MG63 (cell line): Measurements from ENCODE around the gene TMEM204. TPM values are rescaled to one million over a fixed set of nuclear protein-coding genes. Genes with fewer than 3 reads are reported as not detected.
"Not testable (repeated sequence)": the region's sequence is repeated elsewhere in the genome, so short reads cannot be mapped to it uniquely, and the experiment has no call there.

Experiments
- DNase-seq: peaks from one replicate; pipeline ENCODE4 v3.0.0-alpha.2; 2020
- H3K27me3 ChIP-seq: fragments of 250-450 bp; sonication (Bioruptor Pico); 2 replicates; pipeline ENCODE4 v1.5.1; 2020; ENCODE audit warnings: mild to moderate bottlenecking, moderate library complexity
- H3K36me3 ChIP-seq: fragments of 250-450 bp; sonication (Bioruptor Pico); 2 replicates; pipeline ENCODE4 v1.5.1; 2020; ENCODE audit warnings: mild to moderate bottlenecking, moderate library complexity
- H3K4me3 ChIP-seq: fragments of 250-450 bp; sonication (Bioruptor Pico); 2 replicates; pipeline ENCODE4 v1.5.1; 2020; ENCODE audit warnings: mild to moderate bottlenecking, moderate library complexity
- H3K9me3 ChIP-seq: fragments of 250-450 bp; sonication (Bioruptor Pico); 2 replicates; pipeline ENCODE4 v1.5.1; 2020; ENCODE audit warnings: mild to moderate bottlenecking, moderate library complexity
- total RNA-seq: library from RNA; depleted of rRNA; stranded (reverse); fragments of >200 nt; shearing (Covaris generic); gene quantifications from 2 replicates; pipeline ENCODE4 v1.2.3, GENCODE V29; 2014; ENCODE audit warnings: low replicate concordance; rRNA removed

The TMEM204 gene
- total RNA-seq, 1 experiment from 2014 or later: 1.7 TPM

DNA sequence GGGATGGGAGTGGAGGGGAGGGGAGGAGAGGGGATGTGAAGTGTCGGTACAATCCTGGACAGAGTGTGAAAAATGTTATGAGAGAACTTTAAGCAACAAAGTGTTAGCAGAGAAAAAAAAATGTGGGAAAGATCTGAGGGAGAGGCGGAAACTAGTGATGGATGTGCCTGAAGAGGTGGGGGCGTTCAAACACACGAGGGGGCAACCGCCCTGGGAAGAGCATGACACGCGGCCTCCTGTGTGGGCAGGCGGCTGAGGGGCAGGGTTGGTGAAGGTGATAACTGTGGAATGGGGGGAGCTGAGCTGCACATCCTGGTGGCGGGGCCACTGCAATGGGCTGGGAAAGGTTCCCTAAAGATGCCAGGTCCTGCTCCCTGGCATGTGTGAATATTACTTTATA lies 48.3 kb downstream of the TMEM204 start:
- DNase-seq: no peak
- no peak overlapping the region for H3K4me3 ChIP-seq
- no peaks in the 10 kb centered on the region for H3K9me3 ChIP-seq
- H3K27me3 ChIP-seq: no peaks in the 10 kb centered on the region
- peaks cover 26% of the 10 kb centered on the region for H3K36me3 ChIP-seq

GRCh38 chr16:1583180-1583579 lies 49.7 kb downstream of the TMEM204 start:
- Histone ChIP-seq H3K27me3 (no peaks in the 10 kb centered on the region), H3K9me3 (no peaks in the 10 kb centered on the region), H3K36me3 (peaks cover 26% of the 10 kb centered on the region), H3K4me3 (no peak overlapping the region)
- DNase-seq: no peak

- no peak for DNase-seq
- peaks cover 20% of the 10 kb centered on the region for H3K36me3 ChIP-seq
- no peak overlapping the region for H3K4me3 ChIP-seq
These were observed 51.5 kb downstream of the TMEM204 start for GRCh38 chr16:1584926-1585484.

GRCh38 chr16:1590366-1590765 lies 56.9 kb downstream of the TMEM204 start:
- Histone ChIP-seq H3K9me3 (no peaks in the 10 kb centered on the region), H3K36me3 (peaks cover 6% of the 10 kb centered on the region; the same call in 1 of the 2 replicates), H3K27me3 (no peaks in the 10 kb centered on the region), H3K4me3 (no peak overlapping the region)
- DNase-seq: no peak

More at GRCh38 chr16:1584926-1585484, 51.5 kb downstream of the TMEM204 start:
- Histone ChIP-seq H3K9me3 (no peaks in the 10 kb centered on the region), H3K27me3 (no peaks in the 10 kb centered on the region)

GRCh38 chr16:1590930-1591705 lies 57.7 kb downstream of the TMEM204 start:
- Histone ChIP-seq H3K36me3 (peaks cover 3% of the 10 kb centered on the region; the same call in 1 of the 2 replicates), H3K4me3 (no peak overlapping the region), H3K27me3 (no peaks in the 10 kb centered on the region), H3K9me3 (no peaks in the 10 kb centered on the region)
- no peak for DNase-seq

DNA sequence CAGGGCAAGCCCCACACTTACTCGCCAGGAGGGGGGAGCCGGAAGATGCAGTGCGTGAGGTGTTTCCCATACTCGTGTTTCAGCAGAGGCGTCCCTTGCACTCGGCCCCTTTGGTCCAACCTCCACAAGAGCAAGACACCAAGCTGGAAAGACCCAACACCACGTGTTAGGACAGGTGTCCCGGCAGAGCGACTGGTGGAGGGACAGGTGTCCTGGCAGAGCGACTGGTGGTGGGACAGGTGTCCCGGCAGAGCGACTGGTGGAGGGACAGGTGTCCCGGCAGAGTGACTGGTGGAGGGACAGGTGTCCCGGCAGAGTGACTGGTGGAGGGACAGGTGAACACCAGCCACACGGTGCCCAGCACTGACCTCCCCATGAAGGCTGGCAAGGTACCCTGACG lies 59.0 kb downstream of the TMEM204 start:
- H3K9me3 ChIP-seq: no peaks in the 10 kb centered on the region
- H3K4me3 ChIP-seq: no peak overlapping the region
- H3K27me3 ChIP-seq: no peaks in the 10 kb centered on the region
- no peak for DNase-seq
- H3K36me3 ChIP-seq: no peaks in the 10 kb centered on the region

- not testable (repeated sequence) for H3K27me3 ChIP-seq, H3K9me3 ChIP-seq, H3K36me3 ChIP-seq, H3K4me3 ChIP-seq, DNase-seq
These were observed 62.0 kb downstream of the TMEM204 start for GRCh38 chr16:1595511-1595910.

DNA sequence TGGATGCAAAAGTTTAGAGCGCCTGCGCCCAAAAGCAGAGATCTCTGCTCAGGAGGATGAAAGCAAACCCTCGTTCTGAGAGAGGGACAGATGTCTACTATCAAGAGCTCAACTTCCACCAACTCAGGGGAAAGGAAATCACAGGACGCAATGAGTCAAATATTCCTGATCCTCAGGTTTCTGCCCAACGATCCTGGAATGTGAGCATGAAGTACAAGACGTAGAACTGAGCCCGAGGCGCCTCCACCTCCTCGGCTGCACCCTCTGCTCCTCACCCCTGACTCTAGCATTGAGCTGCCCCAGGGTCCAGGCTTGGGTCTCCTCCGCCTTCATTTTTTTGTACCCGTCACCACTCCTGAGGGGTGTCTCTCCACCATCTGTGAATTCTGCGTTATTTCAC lies 63.0 kb downstream of the TMEM204 start:
- no peak for DNase-seq
- H3K36me3 ChIP-seq: no peaks in the 10 kb centered on the region
- H3K9me3 ChIP-seq: no peaks in the 10 kb centered on the region
- H3K4me3 ChIP-seq: no peak overlapping the region
- no peaks in the 10 kb centered on the region for H3K27me3 ChIP-seq

GRCh38 chr16:1597154-1597553 lies 63.7 kb downstream of the TMEM204 start:
- Histone ChIP-seq H3K36me3 (no peaks in the 10 kb centered on the region), H3K27me3 (no peaks in the 10 kb centered on the region), H3K4me3 (no peak overlapping the region), H3K9me3 (no peaks in the 10 kb centered on the region)
- no peak for DNase-seq

DNA sequence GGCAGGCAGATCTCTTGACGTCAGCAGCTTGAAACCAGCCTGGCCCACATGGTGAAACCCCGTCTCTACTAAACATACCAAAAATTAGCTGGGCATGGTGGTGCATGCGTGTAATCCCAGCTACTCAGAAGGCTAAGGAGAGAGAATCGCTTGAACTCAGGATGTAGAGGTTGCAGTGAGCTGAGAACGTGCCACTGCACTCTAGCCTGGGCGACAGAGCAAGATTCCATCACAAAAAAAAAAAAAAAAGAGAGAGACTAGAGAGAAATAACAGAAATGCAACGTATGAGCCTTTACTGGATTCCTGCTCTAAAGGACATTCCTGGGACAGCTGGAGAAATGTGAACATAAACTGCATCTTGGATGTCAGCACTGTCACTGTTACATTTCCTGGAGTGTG lies 67.6 kb downstream of the TMEM204 start:
- DNase-seq: no peak
- no peaks in the 10 kb centered on the region for H3K9me3 ChIP-seq

DNA sequence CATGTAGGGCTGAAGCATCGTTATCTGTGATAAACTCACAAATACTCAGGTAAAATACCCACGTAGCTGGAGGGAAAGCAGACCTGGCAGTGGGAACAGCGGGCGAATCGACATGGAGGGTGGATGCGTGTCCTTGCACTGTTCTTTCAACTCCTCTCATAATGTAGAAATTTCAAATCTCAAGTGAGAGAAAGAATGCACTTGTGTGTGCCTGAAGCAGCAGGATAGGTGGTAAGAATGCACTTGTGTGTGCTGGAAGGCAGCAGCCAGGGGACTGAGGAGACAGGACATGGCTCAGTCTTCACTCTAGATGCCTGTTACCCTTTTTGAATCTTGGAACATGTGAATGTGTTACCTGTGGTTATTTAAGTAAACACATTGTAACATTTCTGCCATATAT lies 68.0 kb downstream of the TMEM204 start:
- H3K4me3 ChIP-seq: no peak overlapping the region
- H3K27me3 ChIP-seq: no peaks in the 10 kb centered on the region
- H3K9me3 ChIP-seq: no peaks in the 10 kb centered on the region
- DNase-seq: no peak
- H3K36me3 ChIP-seq: peaks cover 6% of the 10 kb centered on the region

More for the DNA sequence above, 67.6 kb downstream of the TMEM204 start:
- no peak overlapping the region for H3K4me3 ChIP-seq
- no peaks in the 10 kb centered on the region for H3K27me3 ChIP-seq
- H3K36me3 ChIP-seq: peaks cover 1% of the 10 kb centered on the region

DNA sequence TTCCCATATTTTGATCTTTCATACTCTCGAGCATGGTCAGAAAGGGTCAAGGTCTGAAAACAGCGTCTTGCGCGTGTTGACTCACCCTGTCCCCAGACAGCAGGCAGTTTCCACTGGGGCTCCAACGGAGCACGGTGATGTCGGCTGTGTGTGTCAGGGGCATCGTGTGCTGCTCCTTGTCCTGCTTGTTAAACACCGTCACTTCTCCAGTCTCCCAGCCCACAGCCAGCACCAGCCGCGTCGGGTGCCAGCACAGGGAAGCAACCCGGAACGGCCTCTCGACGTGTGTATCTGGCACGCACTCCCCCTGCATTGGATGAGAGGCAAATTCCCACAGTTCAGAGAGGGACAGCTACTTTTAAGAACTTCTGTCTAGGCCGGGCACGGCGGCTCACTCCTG lies 68.8 kb downstream of the TMEM204 start:
- DNase-seq: no peak
- Histone ChIP-seq H3K36me3 (peaks cover 11% of the 10 kb centered on the region), H3K9me3 (no peaks in the 10 kb centered on the region), H3K4me3 (no peak overlapping the region), H3K27me3 (no peaks in the 10 kb centered on the region)

Other genes with a start within 250 kb of the TMEM204 start
- gene UBE2I, start 224.0 kb upstream of the TMEM204 start, total RNA-seq: 154 and 228 TPM in 2 replicates
- 1.1 TPM in 1 of 2 replicates, not detected in the other for gene BAIAP3, start 200.0 kb upstream of the TMEM204 start, total RNA-seq
- 138 and 174 TPM in 2 replicates for gene TSR3, start 181.8 kb upstream of the TMEM204 start, total RNA-seq
- gene GNPTG, start 181.7 kb upstream of the TMEM204 start, total RNA-seq: 40.9 and 52.2 TPM in 2 replicates
- 10.5 and 16.2 TPM in 2 replicates for gene UNKL, start 119.0 kb upstream of the TMEM204 start, total RNA-seq
- gene UQCC4, start 112.9 kb upstream of the TMEM204 start, total RNA-seq: 28.1 and 52.9 TPM in 2 replicates
- gene PERCC1, start 102.6 kb upstream of the TMEM204 start, total RNA-seq: not detected in 2 replicates
- 2.9 and 5.6 TPM in 2 replicates for gene CCDC154, start 89.1 kb upstream of the TMEM204 start, total RNA-seq
- gene CLCN7, start 58.6 kb upstream of the TMEM204 start, total RNA-seq: 32.7 and 115 TPM in 2 replicates
- not detected in 2 replicates for gene PTX4, start 44.7 kb upstream of the TMEM204 start, total RNA-seq
- gene TELO2, start 40.3 kb upstream of the TMEM204 start, total RNA-seq: 21.2 and 48.7 TPM in 2 replicates
- gene IFT140, start 78.4 kb downstream of the TMEM204 start, total RNA-seq: 25.7 and 27.8 TPM in 2 replicates
- 3.7 and 3.8 TPM in 2 replicates for gene CRAMP1, start 78.7 kb downstream of the TMEM204 start, total RNA-seq
- gene JPT2, start 144.6 kb downstream of the TMEM204 start, total RNA-seq: 94.3 and 129 TPM in 2 replicates
- 13.4 and 31.1 TPM in 2 replicates for gene MAPK8IP3, start 172.5 kb downstream of the TMEM204 start, total RNA-seq
- 0.46 TPM in 1 of 2 replicates, not detected in the other for gene NME3, start 237.9 kb downstream of the TMEM204 start, total RNA-seq
- 3.3 and 6.6 TPM in 2 replicates for gene EME2, start 239.1 kb downstream of the TMEM204 start, total RNA-seq
- gene MRPS34, start 239.5 kb downstream of the TMEM204 start, total RNA-seq: 225 and 308 TPM in 2 replicates
- gene SPSB3, start 248.9 kb downstream of the TMEM204 start, total RNA-seq: 34.3 and 40.3 TPM in 2 replicates
- 156 and 163 TPM in 2 replicates for gene NUBP2, start 249.3 kb downstream of the TMEM204 start, total RNA-seq